AML-193 (cell line): Measurements from ENCODE around the gene PCGF5.
"Not testable (repeated sequence)": the region's sequence is repeated elsewhere in the genome, so short reads cannot be mapped to it uniquely, and the experiment has no call there.

Source experiments
- DNase-seq, 2 experiments: peaks; one replicate each; lab custom pipeline; 2025; lab: John Stamatoyannopoulos, UW

Gene PCGF5

GRCh38 chr10:91220194-91220953, at the start of gene PCGF5:
TSS of gene PCGF5 (plus strand) at chr10:91220663. CDS start at chr10:91222872, 2,209 bp downstream.
- peak; percentile 65 to 74 for DNase-seq

- no peak for DNase-seq
These were observed 49.0 kb upstream of the PCGF5 start for GRCh38 chr10:91171485-91171884.

GRCh38 chr10:91172348-91172747, 48.1 kb upstream of the PCGF5 start:
- DNase-seq = no peak

- DNase-seq = no peak
These were observed 35.1 kb upstream of the PCGF5 start for GRCh38 chr10:91185239-91185875.

- no peak for DNase-seq
These were observed 33.3 kb upstream of the PCGF5 start for GRCh38 chr10:91187156-91187555.

- not testable (repeated sequence) for DNase-seq
These were observed 32.5 kb upstream of the PCGF5 start for GRCh38 chr10:91188010-91188409.

GRCh38 chr10:91188889-91189288, 31.6 kb upstream of the PCGF5 start:
- DNase-seq = no peak

- DNase-seq = no peak
These were observed 30.0 kb upstream of the PCGF5 start for GRCh38 chr10:91190388-91190870.

GRCh38 chr10:91190876-91191583, 29.4 kb upstream of the PCGF5 start:
- DNase-seq = no peak

GRCh38 chr10:91191584-91191919, 28.9 kb upstream of the PCGF5 start:
- DNase-seq = no peak

GRCh38 chr10:91194497-91195179, 25.8 kb upstream of the PCGF5 start:
- no peak for DNase-seq

GRCh38 chr10:91196268-91197048, 24.0 kb upstream of the PCGF5 start:
- DNase-seq = no peak

- DNase-seq = no peak
These were observed 23.3 kb upstream of the PCGF5 start for GRCh38 chr10:91197127-91197526.

GRCh38 chr10:91198781-91199180, 21.7 kb upstream of the PCGF5 start:
- DNase-seq = peak; percentile 78 to 82

- no peak for DNase-seq
These were observed 19.9 kb upstream of the PCGF5 start for GRCh38 chr10:91200314-91201212.

- DNase-seq = no peak
These were observed 19.1 kb upstream of the PCGF5 start for GRCh38 chr10:91201213-91201996.

- no peak for DNase-seq
These were observed 14.0 kb upstream of the PCGF5 start for GRCh38 chr10:91206427-91206826.

- no peak for DNase-seq
These were observed 13.5 kb upstream of the PCGF5 start for GRCh38 chr10:91206837-91207474.

GRCh38 chr10:91208642-91209041, 11.8 kb upstream of the PCGF5 start:
- DNase-seq = no peak
